GM23338 (cell line): ENCODE data around the gene PSMD2. TPM values are rescaled to one million over a fixed set of nuclear protein-coding genes. Genes with fewer than 3 reads are reported as not detected.

Source experiments
- ATAC-seq: fragments of 200-7000 bp; cut with Tn5 transposase; 3 replicates; pipeline ENCODE4 v1.9.1; 2020
- DNase-seq: peaks from one replicate; pipeline ENCODE4 v3.0.0-alpha.2; 2015; ENCODE audit warnings: low spot score
- H2AFZ ChIP-seq: fragments of 200-600 bp; sonication (generic); 2 replicates; pipeline ENCODE4 v1.8.0; 2016; ENCODE audit warnings: antibody characterized with exemption, mild to moderate bottlenecking, moderate library complexity
- H3F3A ChIP-seq: fragments of 200-600 bp; sonication (generic); replicated peaks from 2 replicates; pipeline ENCODE4 v1.8.0; 2017; ENCODE audit warnings: antibody characterized with exemption, mixed run types, low read depth
- H3K27ac ChIP-seq: fragments of 200-600 bp; sonication (generic); 2 replicates; pipeline ENCODE4 v1.6.1; 2016; ENCODE audit warnings: low read depth
- H3K27me3 ChIP-seq: fragments of 200-600 bp; sonication (generic); 2 replicates; pipeline ENCODE4 v1.8.0; 2016; ENCODE audit warnings: mild to moderate bottlenecking, mixed run types, moderate library complexity; ENCODE audit not compliant: insufficient read depth
- H3K36me3 ChIP-seq: fragments of 200-600 bp; sonication (generic); 2 replicates; pipeline ENCODE4 v1.8.0; 2016; ENCODE audit warnings: mild to moderate bottlenecking; ENCODE audit not compliant: insufficient read depth
- H3K4me1 ChIP-seq: fragments of 200-600 bp; sonication (generic); 2 replicates; pipeline ENCODE4 v1.8.0; 2016; ENCODE audit warnings: mild to moderate bottlenecking, moderate library complexity; ENCODE audit not compliant: insufficient read depth
- H3K4me2 ChIP-seq: fragments of 200-600 bp; sonication (generic); 2 replicates; pipeline ENCODE4 v1.7.1; 2017; ENCODE audit warnings: mixed run types
- H3K4me3 ChIP-seq: fragments of 200-600 bp; sonication (generic); 2 replicates; pipeline ENCODE4 v1.6.1; 2016; ENCODE audit warnings: mixed run types
- H3K79me2 ChIP-seq: fragments of 200-600 bp; sonication (generic); replicated peaks from 2 replicates; pipeline ENCODE4 v1.8.0; 2017; ENCODE audit warnings: mild to moderate bottlenecking; ENCODE audit not compliant: insufficient read depth
- H3K9me2 ChIP-seq: fragments of 200-600 bp; sonication (generic); 2 replicates; pipeline ENCODE4 v1.8.0; 2017; ENCODE audit not compliant: insufficient read depth
- H4K20me1 ChIP-seq: fragments of 200-600 bp; sonication (generic); replicated peaks from 2 replicates; pipeline ENCODE4 v1.8.0; 2017; ENCODE audit warnings: mild to moderate bottlenecking; ENCODE audit not compliant: insufficient read depth
- H3K27ac Mint-ChIP-seq: 2 replicates; pipeline ENCODE4 v1.8.0; 2020; ENCODE audit warnings: inconsistent platforms, mild to moderate bottlenecking, moderate library complexity, mixed read lengths
- H3K27me3 Mint-ChIP-seq: 3 replicates; pipeline ENCODE4 v1.8.0; 2022; ENCODE audit warnings: low read depth, mild to moderate bottlenecking, moderate library complexity, mixed read lengths, inconsistent platforms; ENCODE audit not compliant: insufficient read depth, poor library complexity
- H3K36me3 Mint-ChIP-seq: 3 replicates; pipeline ENCODE4 v1.8.0; 2021; ENCODE audit warnings: low read depth, mild to moderate bottlenecking, inconsistent platforms, moderate library complexity, mixed read lengths
- H3K4me1 Mint-ChIP-seq: 3 replicates; pipeline ENCODE4 v1.8.0; 2020; ENCODE audit warnings: mild to moderate bottlenecking, inconsistent platforms, mixed read lengths
- H3K4me3 Mint-ChIP-seq: 3 replicates; pipeline ENCODE4 v1.8.0; 2021; ENCODE audit warnings: moderate library complexity, mild to moderate bottlenecking, inconsistent platforms, mixed read lengths
- H3K9me3 Mint-ChIP-seq: 3 replicates; pipeline ENCODE4 v1.8.0; 2020; ENCODE audit warnings: moderate library complexity, mild to moderate bottlenecking, inconsistent platforms, mixed read lengths
- CTCF ChIP-seq, 2 experiments: fragments of 200-600 bp in 1 of 2; sonication (generic) in 1 of 2; conservative IDR thresholded peaks; 2 replicates each; pipeline versions ENCODE4 v1.5.1 to v1.6.1; 2016 to 2017; ENCODE audit warnings: antibody characterized with exemption in 2 of 2, low read depth in 2 of 2, mild to moderate bottlenecking in 2 of 2, moderate library complexity in 1 of 2
- ETS1 ChIP-seq: IDR thresholded peaks from 2 replicates; pipeline ENCODE4 v1.6.1; 2016; ENCODE audit warnings: antibody characterized with exemption
- EZH2 ChIP-seq: fragments of 200-600 bp; sonication (generic); IDR thresholded peaks from one replicate; pipeline ENCODE4 v1.8.0; 2017; ENCODE audit warnings: antibody characterized with exemption, mild to moderate bottlenecking, low read depth; ENCODE audit not compliant: unreplicated experiment
- EZH2phosphoT487 ChIP-seq: fragments of 200-600 bp; sonication (generic); IDR thresholded peaks from one replicate; pipeline ENCODE4 v1.8.1; 2018; ENCODE audit warnings: antibody characterized with exemption; ENCODE audit not compliant: unreplicated experiment
- POLR2AphosphoS5 ChIP-seq: IDR thresholded peaks from 2 replicates; pipeline ENCODE4 v1.6.1; 2016; ENCODE audit warnings: antibody characterized with exemption, low read depth
- REST ChIP-seq: IDR thresholded peaks from one replicate; pipeline ENCODE4 v1.6.1; 2018; ENCODE audit warnings: antibody characterized with exemption; ENCODE audit not compliant: unreplicated experiment
- ZNF114 ChIP-seq: fragments of 250-450 bp; sonication (Bioruptor Pico); IDR thresholded peaks from 2 replicates; pipeline ENCODE4 v1.5.0; 2020; ENCODE audit warnings: mild to moderate bottlenecking, moderate library complexity
- ZNF331 ChIP-seq: fragments of 250-450 bp; sonication (Bioruptor Pico); IDR thresholded peaks from 2 replicates; pipeline ENCODE4 v1.5.0; 2020; ENCODE audit warnings: low read depth, mild to moderate bottlenecking, moderate library complexity
- polyA plus RNA-seq: library from polyadenylated mRNA; unstranded; fragments of >200 nt; fragmentation: Nextera tagmentation; extraction: Ambion mirVana; gene quantifications from 2 replicates; pipeline ENCODE4 v1.2.1, GENCODE V29; 2016
- total RNA-seq: library from RNA; depleted of rRNA; stranded (reverse); fragments of >200 nt; shearing (Covaris generic); gene quantifications from 2 replicates; pipeline ENCODE4 v1.2.3, GENCODE V29; 2014

The PSMD2 gene
- total and polyA plus RNA-seq, 2 experiments from 2014 or later: 117 to 507 TPM

GRCh38 chr3:184354121-184354728 is 55.2 kb downstream of the PSMD2 start (continued):
- TF ChIP-seq CTCF (conservative IDR thresholded peaks at IDR 0.05; ENCODE audit: low read depth in 2 of 2): peak; percentile 61 to 87

DNA sequence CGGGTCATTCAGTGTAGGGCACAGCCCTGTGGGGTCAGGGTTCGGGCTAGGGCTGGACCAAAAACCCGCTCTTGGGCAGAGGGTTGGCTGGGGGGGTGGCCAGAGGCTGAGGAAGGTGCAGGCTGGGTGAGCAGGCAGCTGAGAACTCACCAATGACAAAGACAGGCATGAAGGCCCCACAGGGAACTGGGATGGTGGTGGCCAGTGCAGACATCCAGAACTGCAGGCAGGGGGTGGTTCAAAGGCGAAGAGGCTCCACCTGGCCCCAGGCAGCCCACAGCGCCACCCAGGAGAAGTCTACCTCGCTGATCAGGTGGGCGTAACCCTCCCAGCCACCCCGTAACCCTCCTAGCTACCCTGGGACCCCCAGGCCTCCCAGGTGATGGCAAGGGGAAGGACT is 55.7 kb downstream of the PSMD2 start:
- Histone ChIP-seq H3K79me2 (no peaks in the 10 kb centered on the region), H3K9me2 (no peaks in the 10 kb centered on the region), H3K27ac (no peak overlapping the region), H3K4me3 (no peak overlapping the region), H3F3A (0 out of 2 replicates have a peak, but pooled peaks cover 2% of the 10 kb centered on the region), H3K4me1 (peaks cover 6% of the 10 kb centered on the region; the same call in 1 of the 2 replicates), H4K20me1 (0 out of 2 replicates have a peak, but pooled peaks cover 4% of the 10 kb centered on the region), H2AFZ (no peak overlapping the region), H3K36me3 (0 out of 2 replicates have a peak, but pooled peaks cover 3% of the 10 kb centered on the region), H3K4me2 (no peak overlapping the region), H3K27me3 (no peaks in the 10 kb centered on the region)
- Mint-ChIP-seq H3K27me3 (peaks cover 4% of the 10 kb centered on the region), H3K4me1 (peaks cover 15% of the 10 kb centered on the region), H3K4me3 (no peak overlapping the region), H3K36me3 (peaks cover 35% of the 10 kb centered on the region), H3K9me3 (no peaks in the 10 kb centered on the region), H3K27ac (no peak overlapping the region)
- DNase-seq (no peak), ATAC-seq (peak; percentile 10)
- TF ChIP-seq EZH2phosphoT487 (no peak), EZH2 (no peak), CTCF (conservative IDR thresholded peaks at IDR 0.05; ENCODE audit: low read depth in 2 of 2) (0 out of 4 replicates have a peak, but pooled peaks of 1 of the 2 experiments have one; percentile 0)

GRCh38 chr3:184355261-184356040 is 56.4 kb downstream of the PSMD2 start:
- H3K4me3 ChIP-seq: no peak overlapping the region
- H3K36me3 ChIP-seq: 0 out of 2 replicates have a peak, but pooled peaks cover 3% of the 10 kb centered on the region
- ATAC-seq (no peak), DNase-seq (no peak)
- Mint-ChIP-seq H3K27ac (no peak overlapping the region), H3K4me1 (peaks cover 22% of the 10 kb centered on the region), H3K27me3 (peaks cover 10% of the 10 kb centered on the region), H3K9me3 (no peaks in the 10 kb centered on the region), H3K36me3 (peaks cover 30% of the 10 kb centered on the region), H3K4me3 (no peak overlapping the region)
- H4K20me1 ChIP-seq: no peaks in the 10 kb centered on the region
- no peak overlapping the region for H2AFZ ChIP-seq
- H3F3A ChIP-seq: 0 out of 2 replicates have a peak, but pooled peaks cover 2% of the 10 kb centered on the region
- no peaks in the 10 kb centered on the region for H3K79me2 ChIP-seq
- H3K4me1 ChIP-seq: peaks cover 12% of the 10 kb centered on the region
- H3K27me3 ChIP-seq: peaks cover 6% of the 10 kb centered on the region
- no peaks in the 10 kb centered on the region for H3K9me2 ChIP-seq
- TF ChIP-seq REST (no peak), ZNF331 (no peak), POLR2AphosphoS5 (no peak), CTCF (conservative IDR thresholded peaks at IDR 0.05; ENCODE audit: low read depth in 2 of 2) (no peak), ETS1 (no peak), EZH2phosphoT487 (no peak), ZNF114 (CRISPR knock-in tag) (no peak), EZH2 (no peak)
- no peak overlapping the region for H3K4me2 ChIP-seq
- H3K27ac ChIP-seq: no peak overlapping the region
